CD4-positive, alpha-beta T cell treated with Interleukin-15 for 4 hours (primary cell): ENCODE data around the gene RPS2.
A peak's percentile ranks its signal among the peaks of the same experiment; 100 is the strongest.
"Not testable (repeated sequence)": the region's sequence is repeated elsewhere in the genome, so short reads cannot be mapped to it uniquely, and the experiment has no call there.

Source experiments
- DNase-seq: peaks from one replicate; pipeline ENCODE4 v3.0.0-alpha.2; 2020; ENCODE audit warnings: low spot score

The RPS2 gene

DNA sequence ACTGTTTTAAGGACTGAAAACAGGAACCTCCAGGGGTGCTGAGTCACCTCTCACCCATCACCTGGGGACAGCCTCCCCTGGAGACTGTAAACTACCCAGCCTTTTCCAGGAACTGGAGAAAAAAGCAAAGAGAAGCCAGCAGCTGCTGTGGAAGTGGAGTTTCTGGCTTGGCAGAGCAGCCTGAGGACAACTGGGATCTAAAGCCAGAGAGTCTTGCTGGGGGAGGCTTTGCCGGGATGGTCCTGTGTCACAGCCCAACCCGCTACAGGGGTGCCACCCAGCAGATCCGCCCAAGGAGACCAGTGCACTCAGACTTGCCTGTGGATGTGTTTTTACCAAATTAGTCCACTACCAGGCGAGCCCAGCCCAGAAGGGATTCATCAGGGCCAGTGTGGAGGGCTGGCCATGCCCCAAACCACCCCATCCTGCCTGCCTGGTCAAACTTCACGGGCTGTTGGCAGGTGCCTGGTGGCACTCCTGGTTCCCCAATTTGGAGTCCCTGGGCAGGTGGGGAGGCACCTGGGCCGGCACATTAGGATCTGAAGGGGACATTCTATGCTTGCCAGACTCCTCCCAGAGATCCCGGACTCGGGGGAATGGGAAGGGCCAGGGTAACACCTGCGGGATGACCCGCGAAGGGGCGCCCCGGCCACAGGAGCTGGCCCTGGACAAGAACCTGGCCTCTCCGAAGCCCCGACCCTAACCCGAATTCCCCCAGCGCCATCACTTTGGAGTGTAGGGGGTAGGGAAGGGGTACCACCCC lies 22.4 kb downstream of the RPS2 start:
- DNase-seq = peak; percentile 19

DNA sequence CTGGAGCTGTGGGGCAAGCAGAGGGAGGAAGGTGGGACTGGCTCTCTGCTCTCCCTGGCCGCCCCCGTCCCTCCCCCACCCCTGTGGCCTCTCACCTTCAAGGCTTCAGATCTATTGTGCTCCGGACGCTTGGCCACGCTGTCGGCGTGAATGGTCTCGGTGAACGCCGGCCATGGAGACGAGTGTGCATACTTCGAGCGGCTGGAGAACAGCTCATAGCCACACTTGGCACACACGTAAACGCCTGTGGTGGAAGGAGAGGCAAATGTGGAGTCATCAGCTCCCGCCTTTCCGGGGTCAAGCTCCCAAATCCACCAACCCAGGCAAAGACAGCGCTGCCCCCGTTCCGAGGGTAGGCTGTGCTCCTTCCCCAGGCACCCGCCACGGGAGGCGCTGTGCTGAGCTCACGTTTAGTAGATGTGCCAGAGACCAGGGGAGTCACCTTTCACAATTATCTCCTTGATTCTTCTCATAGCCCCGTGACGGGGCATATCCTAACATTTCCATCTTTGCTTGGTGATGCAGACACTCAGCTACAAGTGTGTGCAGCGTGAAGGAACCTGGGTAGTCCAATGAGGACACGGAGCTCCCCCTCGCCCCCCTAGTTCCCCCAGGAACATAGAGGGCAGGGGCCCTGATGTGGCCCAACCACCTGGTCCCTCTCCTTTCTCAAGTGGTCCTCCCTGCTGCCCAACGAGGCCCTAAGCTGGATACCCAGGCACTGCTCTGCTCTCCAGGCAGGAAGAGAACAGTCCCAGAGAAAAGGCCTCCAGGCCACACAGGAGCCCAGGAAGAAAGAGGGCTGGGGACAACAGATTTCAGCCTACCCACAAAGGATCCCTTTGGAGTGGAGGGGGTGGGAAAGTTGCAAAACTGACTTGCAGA lies 23.2 kb downstream of the RPS2 start:
- no peak for DNase-seq

DNA sequence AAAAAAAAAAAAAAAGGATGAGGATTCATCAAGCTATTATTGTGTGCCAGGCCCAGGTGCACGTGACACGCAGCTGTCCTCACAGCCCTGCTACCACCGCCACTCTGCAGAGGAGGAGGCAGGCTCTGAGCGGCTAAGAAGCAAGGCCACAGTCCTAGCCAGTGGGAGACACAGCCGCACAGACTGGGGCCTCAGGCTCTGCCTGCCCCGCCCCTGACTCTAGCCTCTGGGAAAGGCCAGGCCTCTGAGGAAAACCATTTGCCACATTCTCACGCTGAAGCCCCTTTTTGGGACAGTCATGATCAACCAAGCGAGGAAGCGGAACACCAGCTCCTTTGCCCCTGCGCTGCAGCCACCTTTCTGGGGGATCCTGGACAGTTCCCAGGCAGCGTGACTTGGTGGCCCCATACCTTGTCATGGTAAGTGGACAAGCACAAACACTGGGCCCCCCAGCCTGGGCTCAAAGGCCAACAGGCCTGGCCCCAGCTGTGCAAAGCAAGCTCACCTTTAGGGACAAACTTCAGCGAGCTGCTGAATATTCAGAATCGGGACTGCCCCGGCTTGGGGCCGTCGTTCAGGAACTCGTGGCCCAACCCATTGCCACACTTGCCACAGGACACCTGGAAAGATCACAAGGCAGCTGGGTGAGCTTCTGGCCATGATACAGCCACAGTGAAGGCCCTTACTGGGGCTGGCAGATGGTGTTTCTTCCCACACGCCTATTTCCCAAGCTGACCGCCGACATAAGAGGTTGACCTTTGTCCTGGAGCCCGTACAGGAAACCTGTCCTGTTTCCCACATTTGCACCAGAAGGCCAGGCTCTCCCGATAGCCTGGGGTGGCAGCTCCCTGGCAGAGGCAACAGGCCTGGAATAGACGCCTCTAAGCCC lies 24.1 kb downstream of the RPS2 start:
- DNase-seq = no peak

DNA sequence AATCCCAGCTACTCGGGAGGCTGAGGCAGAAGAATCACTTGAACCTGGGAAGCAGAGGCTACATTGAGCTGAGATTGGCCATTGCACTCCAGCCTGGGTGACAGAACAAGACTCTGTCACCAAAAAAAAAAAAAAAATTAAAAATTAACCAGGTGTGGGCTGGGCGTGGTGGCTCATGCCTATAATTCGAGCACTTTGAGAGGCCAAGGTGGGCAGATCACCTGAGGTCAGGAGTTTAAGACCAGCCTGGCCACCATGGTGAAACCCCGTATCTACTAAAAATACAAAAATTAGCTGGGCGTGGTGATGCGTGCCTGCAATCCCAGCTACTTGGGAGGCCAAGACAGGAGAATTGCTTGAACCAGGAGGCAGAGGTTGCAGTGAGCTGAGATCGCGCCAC lies 24.8 kb downstream of the RPS2 start:
- DNase-seq = not testable (repeated sequence)

DNA sequence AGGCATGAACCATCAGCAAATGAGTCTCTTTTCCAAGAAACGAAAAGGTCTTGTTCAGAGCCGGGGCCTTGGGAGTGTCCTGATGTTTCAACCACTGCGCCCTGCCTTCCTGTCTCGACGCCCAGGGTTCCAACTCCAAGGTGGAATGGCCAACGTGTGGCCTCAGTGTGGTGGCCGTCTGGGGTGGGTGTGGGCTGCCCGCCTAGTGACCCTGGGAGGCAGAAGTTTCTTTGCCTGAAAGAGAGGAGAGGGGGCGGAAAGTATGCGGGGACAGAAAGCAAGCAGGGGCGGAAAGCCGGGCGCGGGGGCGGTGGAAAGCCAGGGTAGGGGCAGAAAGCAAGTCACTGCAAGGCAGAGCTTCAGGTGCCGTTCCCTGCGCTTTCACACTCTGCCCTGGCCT lies 25.7 kb downstream of the RPS2 start:
- DNase-seq = no peak

DNA sequence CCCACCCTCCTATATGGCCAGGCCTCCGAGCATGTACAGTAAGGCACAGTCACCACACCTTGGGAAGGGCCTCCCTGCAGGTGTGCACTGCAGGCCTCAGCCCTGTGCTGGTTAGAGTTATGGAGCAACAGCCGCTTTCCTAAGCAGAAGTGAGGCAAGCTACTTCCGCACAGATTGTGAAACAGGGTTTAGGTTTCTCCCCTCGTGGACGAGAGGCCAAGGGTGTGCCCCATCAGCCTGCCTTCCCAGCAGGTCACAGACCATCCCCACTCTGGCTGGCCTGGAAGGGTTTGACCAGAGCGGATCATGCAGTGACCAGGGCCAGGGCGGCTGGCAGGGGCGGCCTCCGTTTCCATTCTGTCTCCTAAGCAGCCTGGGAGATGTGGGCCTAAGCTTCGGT lies 26.3 kb downstream of the RPS2 start:
- DNase-seq = no peak

DNA sequence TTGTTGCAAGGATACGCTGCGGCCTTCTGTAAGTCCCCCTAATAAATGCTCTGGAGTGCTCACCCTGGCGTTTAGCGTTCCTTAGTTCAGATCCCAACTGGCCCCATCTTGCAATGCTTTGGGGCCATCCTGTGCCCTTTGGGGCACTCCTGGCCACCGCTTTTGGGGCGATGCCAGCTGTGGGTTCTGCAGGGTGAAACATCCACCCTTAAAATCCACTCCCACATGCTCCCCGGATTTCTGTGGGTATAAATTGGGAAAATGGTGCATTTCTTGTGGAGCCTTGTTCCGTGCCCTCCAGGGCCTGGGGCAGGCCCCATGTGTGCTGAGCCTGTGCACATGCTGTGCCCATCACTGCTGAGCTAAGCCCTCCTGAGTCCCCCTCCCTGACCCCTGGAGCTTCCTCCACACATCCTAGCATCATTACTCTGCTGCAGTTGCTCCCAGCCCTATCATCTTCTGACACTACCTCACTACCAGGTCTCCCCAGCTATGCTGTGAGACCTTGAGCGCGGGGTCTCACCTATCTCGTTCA lies 27.6 kb downstream of the RPS2 start:
- no peak for DNase-seq

DNA sequence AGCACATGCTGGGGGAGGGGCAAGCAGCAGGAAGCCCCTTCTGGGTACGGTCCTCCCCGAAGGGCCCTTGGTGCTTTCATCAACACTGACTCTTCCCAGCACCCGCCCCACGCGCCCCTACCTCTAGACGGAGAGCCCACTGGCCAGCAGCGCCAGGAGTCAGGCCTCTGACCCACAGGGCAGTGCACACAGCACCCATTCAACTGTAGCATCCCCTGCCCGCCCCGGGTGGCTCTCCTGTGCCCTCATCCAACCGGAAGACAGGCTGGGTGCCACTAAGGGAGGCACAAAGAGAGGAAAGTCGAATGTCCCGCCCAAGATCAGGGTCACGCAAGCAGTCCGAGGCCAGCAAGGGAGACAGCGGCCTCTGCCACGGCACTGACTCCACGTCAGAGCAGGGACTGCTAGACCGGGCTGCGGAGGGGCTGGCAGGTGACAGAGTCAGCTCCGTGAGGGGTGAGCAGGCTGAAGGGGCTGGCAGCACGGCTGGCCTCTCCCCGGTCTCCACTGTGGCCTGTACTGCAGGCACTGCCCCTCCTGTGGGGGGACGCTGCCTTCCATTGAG lies 31.4 kb downstream of the RPS2 start:
- DNase-seq = no peak

DNA sequence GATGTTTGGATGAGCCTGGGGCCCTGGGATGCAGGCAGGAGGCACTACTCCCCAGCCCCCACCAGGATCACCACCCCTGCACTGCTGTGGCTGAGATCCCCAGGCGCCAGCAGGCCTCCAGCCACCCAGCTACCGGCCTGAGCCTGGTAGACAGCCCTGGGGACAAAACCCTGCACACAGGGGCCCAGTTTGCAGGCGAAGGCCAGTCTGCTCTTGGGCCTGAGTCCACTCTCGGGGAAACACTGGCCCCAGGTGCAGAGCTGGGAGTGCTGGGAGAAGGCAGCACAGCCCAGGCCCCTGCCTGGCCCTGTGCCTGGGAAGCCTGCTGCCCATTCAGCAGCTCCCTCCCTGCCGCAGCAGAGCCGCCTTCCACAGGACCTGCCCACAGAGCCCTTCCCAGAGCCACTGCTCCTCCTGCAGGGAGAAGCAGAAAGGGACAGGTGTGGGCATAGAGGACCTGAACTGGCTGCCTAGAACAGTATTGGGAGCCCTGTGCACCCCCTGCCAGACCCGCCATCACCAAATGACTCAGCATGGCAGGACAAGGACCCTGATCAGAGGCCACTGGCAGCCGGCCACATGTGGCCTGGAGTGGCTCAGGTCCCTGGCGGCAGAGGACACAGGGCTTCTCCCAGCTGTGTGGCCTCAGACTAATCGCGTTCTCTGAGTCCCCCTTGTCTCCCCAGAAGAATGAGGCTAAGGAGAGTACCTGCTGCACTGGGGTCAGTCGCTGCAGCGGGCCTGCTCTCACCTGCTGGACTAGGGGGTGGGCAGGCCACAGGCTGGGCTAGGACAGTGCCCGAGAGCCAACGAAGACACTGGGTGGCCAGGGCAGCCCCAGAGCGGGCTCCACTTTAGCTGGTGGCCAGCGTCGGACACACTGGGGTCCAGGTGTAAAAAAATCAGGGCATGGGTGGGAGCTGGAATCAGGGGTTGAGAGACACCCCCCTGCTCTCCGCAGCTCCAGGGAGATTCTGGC lies 32.3 kb downstream of the RPS2 start:
- no peak for DNase-seq

DNA sequence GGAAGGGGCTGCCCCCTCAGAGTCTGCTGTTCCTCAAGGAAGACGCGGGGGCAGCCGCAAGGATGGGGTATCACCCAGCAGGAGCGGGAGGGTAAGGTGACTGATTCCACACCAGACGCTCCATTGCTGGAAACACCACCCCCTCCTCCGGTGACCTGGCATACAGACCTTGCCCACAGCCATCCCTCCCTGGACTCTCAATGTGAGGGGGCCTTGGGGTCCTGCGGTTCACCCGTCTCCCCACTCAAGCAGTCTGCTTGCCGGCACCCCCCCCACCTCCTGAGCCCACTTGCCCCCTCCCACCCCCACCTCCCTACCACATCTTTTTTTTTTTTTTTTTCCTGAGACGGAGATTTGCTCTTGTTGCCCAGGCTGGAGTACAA lies 34.3 kb downstream of the RPS2 start:
- no peak for DNase-seq

DNA sequence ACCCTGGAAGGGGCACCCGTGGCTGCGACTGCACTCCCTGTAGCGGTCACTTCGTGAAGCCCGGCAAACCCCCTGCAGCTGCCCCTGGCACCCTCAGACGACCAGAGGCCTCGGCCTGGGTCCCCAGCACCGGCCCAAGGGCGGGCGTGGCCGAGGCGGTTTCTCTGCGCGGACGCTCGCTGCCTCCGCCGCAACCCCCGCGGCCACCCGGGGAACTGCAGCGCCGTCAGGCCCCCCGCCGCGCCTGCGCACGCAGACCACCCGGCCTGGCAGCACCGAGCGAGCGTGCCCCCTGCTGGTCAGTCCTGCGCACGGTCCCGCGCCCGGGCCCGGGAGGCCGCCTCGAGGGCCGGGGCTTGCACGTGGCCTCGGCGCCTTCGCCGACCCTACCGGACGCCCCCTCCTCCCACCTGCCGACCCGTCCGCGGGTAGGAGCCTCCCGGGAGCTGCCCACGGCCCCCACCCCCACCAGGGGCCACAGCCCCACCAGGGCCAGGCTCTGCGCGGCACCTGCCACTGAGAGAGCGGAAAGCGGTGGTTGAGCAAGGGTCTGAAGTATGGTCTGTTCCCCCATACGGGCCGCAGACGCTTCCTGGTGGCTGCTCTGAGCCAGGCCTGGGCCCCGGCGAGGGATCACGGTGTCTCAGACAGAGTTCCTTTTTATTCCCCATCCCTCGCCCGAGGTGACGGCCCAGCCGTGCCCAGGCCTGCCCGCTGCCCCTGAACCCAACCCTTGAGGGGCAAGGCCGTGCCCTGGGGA lies 34.9 kb downstream of the RPS2 start:
- peak; percentile 90 for DNase-seq

DNA sequence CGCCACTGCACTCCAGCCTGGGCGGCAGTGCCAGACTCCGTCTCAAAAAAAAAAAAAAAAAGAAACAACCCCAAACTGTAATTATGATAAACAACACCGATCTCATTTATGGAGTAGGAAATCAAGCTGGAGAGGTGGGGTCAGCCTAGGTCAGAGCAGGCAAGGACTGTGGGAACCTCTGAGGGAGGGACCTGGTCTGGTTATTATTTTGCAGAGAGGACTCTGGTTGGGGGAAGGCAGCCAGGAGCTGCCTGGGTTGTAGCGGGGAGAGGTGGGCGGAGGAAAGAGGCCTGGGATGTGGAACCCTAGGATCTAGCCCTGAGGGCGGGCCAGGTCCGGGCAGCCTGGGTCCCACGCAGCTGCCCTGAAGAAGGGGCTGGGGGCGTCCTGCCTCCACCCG lies 35.5 kb downstream of the RPS2 start:
- DNase-seq = no peak

DNA sequence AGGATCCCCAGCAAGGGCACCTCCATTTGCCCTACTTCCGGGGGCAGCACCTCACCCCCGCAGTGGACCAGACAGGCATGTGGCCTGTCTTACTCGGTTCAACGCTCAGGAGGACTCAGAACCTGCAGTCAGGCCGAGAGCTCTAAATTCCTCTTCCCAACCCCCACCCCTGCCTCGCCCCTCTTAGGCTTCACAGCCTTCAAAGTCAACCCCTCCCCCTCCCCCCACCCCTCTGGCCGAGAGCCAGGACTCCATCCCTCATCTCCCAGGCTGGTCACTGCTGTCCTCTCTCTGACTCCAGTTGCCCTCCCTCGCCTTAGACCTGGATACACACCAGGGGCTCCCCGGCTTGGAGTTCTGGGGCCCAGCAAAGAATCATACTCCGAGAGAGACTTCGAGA lies 38.4 kb downstream of the RPS2 start:
- DNase-seq = no peak

DNA sequence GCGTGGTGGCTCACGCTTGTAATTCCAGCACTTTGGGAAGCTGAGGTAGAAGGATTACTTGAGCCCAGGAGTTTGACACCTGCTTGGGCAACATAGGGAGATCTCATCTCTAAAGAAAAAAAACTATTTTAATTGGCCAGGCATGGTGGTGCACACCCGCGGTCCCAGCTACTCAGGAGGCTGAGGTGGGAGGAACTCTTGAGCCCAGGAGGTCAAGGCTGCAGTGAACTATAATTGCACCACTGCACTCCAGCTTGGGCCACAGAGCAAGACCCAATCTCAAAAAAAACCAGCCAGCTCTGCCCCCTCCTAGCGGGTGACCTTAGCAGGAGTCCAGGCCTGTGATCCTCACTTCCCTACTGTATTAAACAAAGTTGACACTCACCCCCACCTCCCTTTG lies 40.5 kb downstream of the RPS2 start:
- DNase-seq = no peak

DNA sequence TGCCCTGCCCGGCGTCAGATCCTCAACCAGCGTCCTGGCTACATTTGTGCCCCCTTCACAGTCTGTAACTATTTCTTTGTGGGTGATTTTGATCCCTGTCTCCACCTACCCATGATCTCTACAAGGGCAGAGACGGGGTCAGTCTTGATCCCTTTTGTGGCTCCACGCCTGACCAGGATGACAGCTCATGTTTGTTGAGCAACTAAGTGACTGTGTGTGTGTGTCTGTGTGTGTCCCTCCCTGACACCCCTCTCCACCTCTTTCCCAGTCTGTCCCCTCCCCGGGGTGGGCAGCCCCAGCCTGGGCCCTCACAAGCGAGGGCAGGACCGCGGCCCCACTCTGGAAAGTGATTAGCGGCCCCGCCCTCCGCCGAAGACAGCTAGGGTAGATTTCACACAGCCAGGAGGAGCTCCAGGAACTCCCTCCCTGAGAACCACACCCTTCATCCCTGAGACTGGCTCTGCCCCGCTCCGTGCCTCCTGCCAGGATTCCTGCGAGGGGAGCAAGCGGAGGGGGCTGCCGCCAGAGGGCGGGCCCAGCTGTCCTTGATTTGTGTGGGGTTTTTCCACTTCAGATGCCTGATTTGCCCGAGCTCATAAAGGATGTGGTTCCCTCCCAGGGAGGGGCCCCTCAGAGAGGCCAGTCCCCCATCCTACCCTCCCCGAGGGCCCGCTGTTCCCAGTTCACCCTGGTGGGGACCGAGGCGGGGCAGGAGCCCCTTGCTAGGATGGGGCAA lies 41.2 kb downstream of the RPS2 start:
- DNase-seq = no peak

DNA sequence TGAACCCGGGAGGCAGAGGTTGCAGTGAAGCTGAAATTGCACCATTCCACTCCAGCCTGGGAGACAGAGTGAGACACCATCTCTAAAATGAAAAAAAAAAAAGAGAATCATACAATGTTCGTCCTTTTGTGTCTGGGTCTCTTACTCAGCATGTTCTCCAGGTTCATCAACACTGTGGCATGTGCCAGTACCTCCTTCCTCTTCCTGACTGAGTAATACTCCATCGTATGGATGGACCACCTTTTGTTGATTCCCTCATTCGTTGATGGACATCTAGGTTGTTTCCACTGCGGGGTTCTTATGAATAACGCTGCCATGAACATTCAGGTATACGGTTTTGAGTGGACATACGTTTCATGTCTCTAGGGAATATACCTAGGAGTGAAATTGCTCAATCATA lies 42.3 kb downstream of the RPS2 start:
- no peak for DNase-seq

DNA sequence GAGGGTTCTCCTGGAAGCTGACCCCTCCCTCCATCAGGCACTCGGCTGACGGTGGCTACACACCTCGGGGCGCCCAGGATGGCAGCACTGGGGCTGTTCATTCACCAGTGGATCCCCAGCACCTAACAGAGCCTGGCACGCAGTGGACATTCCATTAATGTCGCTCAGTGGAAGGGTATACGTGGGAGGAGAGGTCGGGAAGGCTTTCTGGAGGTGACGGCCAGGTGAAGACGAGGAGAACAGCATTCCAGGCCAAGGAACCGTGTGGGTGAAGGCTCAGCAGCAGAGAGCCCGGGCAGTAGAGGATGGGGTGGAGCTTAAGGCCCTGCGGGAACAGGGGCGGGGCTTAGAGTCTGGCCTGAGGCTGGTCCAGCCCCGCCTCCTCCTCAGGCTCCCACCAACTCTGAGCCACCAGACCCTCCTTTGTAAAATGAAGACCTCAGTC lies 43.9 kb downstream of the RPS2 start:
- DNase-seq = no peak

DNA sequence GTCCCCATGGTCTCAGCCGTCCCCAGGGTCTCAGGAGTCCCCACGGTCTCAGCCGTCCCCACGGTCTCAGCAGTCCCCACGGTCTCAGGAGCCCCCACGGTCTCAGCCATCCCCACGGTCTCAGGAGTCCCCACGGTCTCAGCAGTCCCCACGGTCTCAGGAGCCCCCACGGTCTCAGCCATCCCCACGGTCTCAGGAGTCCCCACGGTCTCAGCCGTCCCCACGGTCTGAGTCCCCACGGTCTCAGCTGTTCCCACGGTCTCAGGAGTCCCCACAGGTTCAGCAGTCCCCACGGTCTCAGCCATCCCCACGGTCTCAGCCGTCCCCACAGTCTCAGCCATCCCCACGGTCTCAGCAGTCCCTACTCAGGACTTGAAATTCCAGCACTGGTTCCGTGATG lies 44.5 kb downstream of the RPS2 start:
- DNase-seq = not testable (repeated sequence)
